NB4 (cell line): Measurements from ENCODE around the gene SLCO2A1.

Source experiments
- DNase-seq: peaks from one replicate; pipeline ENCODE4 v3.0.0; 2010; ENCODE audit warnings: low read depth
- H3K4me3 ChIP-seq: one replicate; pipeline ENCODE4 v1.5.1; 2011; ENCODE audit warnings: mild to moderate bottlenecking, low read depth, low read length, moderate library complexity
- CTCF ChIP-seq: IDR thresholded peaks from one replicate; pipeline ENCODE4 v1.5.1; 2012; ENCODE audit warnings: low read depth, low read length
- MAX ChIP-seq: IDR thresholded peaks from 2 replicates; pipeline ENCODE4 v1.6.1; 2011; ENCODE audit warnings: low read depth, low read length
- MYC ChIP-seq: IDR thresholded peaks from 2 replicates; pipeline ENCODE4 v1.6.1; 2011; ENCODE audit warnings: low read depth, low read length
- POLR2A ChIP-seq: IDR thresholded peaks from 2 replicates; pipeline ENCODE4 v1.6.1; 2011; ENCODE audit warnings: mild to moderate bottlenecking; ENCODE audit not compliant: insufficient read length; ENCODE audit errors: extremely low read depth

Gene SLCO2A1

GRCh38 chr3:133991209-133991608 is 38.5 kb downstream of the SLCO2A1 start:
- DNase-seq = no peak
- no peak overlapping the region for H3K4me3 ChIP-seq
- no peak for TF ChIP-seq MYC
- no peak for TF ChIP-seq POLR2A
- no peak for TF ChIP-seq MAX
- no peak for TF ChIP-seq CTCF

GRCh38 chr3:133989936-133990702 is 39.6 kb downstream of the SLCO2A1 start:
- no peak for DNase-seq
- H3K4me3 ChIP-seq = no peak overlapping the region
- TF ChIP-seq POLR2A = no peak
- TF ChIP-seq MYC = no peak
- no peak for TF ChIP-seq MAX
- no peak for TF ChIP-seq CTCF

- no peak for DNase-seq
- H3K4me3 ChIP-seq = no peak overlapping the region
Observed at GRCh38 chr3:133988631-133989161, 41.0 kb downstream of the SLCO2A1 start.

GRCh38 chr3:133987948-133988484 is 41.7 kb downstream of the SLCO2A1 start:
- DNase-seq = peak; percentile 43
- TF ChIP-seq MAX (no peak), MYC (no peak), POLR2A (no peak), CTCF (no peak)
- no peak overlapping the region for H3K4me3 ChIP-seq

More at GRCh38 chr3:133988631-133989161, 41.0 kb downstream of the SLCO2A1 start:
- no peak for TF ChIP-seq CTCF
- no peak for TF ChIP-seq POLR2A
- no peak for TF ChIP-seq MAX
- TF ChIP-seq MYC = no peak

GRCh38 chr3:133987136-133987535 is 42.6 kb downstream of the SLCO2A1 start:
- TF ChIP-seq MAX (no peak), POLR2A (no peak), MYC (no peak), CTCF (no peak)
- no peak overlapping the region for H3K4me3 ChIP-seq
- DNase-seq = no peak
